GM19395 (cell line): ENCODE measurements around the gene TENM4.
"Not testable (repeated sequence)": the region's sequence is repeated elsewhere in the genome, so short reads cannot be mapped to it uniquely, and the experiment has no call there.

Experiments
- ATAC-seq: cut with Tn5 transposase; IDR thresholded peaks from one replicate; pipeline ENCODE4 v1.9.1; 2021; ENCODE audit warnings: mild to moderate bottlenecking, moderate library complexity; ENCODE audit not compliant: unreplicated experiment

TENM4 gene

DNA sequence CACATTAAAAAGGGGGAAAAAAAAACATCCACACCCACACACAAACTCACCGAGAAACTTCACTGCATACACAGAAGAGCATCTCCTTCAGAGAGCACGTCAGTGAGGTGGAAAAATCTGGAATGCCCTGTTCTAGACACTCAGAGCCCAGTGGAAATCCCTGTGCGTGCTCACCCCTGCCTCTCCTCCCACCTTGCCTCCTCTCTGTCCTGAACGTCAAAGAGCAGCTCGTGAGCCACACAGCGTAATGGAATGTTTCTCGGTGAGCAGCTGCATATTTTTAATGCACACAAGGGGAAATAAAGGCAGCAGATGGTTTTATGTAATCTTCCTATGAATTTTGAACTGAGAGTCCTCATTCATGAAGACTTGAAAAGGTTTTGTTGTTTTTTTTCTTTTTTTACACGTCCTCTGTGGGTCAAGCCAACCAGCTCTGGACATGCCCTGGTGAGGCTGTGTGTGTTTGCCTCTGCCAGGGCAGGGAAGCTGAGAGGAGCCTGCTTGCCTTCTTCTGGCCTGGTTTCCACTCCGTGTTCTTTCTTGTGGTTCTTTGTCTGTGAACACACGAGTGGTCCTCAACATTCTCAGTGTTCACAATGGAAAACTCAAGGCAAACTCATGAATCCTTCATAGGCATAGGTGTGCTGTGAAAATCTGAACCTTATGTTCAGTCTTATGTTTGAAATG is 219.2 kb downstream of the TENM4 start:
- no peak for ATAC-seq

DNA sequence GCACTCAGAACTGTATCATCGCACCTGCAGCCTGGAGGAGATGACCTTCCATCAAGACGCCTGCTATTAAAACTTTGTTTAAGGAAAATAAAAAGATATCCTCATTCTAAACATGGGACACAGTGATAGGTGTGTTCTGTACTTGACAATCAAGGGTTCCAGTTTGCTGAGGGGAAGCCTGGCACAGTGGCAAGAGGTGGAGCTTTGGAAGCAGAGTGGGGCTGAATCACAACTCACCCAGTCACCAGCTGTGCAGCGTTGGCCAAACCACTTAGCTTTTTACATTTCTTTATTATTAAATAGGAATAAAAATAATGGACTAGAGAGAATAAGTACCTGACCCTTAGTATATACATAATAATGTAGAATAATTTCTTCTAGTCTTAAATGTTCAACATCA is 220.7 kb downstream of the TENM4 start:
- ATAC-seq = no peak

DNA sequence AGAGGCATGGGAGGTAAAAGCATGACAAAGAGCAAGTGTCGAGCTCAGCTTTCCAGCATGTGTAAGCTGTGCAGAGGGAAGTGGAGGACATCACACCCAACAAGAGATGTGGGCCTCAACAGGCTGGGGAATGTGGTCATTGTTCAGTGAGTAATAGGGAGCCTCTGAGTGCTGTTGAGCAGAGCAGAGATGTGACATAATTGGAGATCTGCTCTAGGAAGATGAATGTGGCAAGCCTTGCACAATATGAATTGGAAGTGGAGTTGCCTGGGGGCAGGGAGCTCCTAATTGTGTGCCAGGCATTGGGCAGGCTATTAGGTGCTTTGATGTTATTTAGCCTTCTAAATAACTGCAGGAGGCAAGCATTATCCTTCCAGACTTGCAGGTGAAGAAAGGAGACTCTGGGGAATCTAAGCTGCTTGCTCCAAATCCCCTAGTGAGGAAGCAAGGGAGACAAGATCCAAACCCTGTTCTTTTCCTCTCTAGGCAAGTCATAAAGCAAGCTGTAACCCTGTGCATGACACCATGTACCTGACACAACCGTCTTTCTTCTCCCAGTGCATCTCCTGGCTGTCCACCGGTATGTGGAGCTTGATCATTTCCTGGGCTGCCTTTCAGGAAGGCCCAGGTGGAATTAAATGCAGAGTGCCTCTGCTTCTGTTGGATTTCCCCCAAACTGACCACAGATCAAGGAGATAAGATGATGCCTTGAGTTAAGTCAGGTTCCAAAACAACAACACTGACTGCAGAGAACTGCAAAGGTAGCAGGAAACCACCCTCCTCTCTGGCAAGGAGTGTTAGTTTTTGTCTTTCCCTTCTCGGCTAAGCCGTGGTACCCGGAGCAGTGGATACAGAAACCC is 221.4 kb downstream of the TENM4 start:
- ATAC-seq = no peak

DNA sequence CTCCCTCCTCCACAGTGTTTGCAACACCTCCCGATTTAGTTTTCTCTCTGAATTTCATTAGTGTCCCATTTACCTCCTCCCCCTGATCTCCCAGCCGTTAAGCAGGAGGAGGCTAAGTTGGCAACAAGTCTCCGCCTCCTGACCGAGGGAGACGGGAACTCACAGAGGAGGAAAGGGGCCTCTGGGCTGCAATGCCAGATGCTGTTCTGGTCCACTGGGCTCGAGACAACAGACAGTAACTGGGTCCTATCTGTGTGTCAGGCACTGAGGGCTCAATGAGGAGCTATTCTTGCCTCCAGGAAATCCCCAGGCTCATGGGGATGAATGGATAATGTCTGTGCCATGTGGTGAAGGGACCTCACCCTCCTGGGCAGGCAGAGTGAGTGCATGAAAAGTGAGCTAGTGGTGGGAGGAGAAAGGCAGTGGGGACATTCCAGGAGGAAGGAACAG is 228.1 kb downstream of the TENM4 start:
- ATAC-seq = no peak

DNA sequence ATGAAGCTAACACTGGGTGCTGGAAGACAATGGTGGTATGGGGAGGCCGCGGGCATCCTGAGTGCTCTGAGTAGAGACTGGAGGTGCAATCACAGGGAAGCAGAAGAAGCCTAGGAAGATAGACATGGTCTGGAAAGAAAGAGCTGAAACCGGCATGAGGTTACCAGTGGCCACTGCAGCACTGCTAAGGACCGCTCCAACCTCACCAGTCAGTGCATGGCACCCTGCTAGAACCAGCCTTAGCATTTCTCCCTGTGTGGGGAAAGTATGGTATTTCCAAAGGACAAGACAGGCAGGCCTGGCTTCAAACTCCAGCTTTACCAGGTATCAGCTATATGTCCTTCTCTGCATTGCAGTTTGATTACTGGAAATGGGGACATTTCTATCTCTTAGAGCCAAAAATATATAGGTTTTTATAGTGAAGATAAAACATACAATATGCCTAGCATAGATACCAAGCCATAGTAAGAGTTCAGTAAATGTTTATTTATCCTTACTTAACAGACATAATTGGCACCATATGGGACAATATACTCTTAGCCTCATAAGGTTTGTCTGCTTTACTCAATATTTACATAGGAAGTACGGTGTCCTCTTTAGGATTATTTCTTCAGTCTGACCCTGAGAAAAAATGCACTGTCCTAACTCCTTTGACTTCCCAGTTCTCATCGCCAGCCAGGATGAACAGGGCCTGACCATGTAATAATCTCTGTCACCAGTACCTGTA is 231.1 kb downstream of the TENM4 start:
- no peak for ATAC-seq

DNA sequence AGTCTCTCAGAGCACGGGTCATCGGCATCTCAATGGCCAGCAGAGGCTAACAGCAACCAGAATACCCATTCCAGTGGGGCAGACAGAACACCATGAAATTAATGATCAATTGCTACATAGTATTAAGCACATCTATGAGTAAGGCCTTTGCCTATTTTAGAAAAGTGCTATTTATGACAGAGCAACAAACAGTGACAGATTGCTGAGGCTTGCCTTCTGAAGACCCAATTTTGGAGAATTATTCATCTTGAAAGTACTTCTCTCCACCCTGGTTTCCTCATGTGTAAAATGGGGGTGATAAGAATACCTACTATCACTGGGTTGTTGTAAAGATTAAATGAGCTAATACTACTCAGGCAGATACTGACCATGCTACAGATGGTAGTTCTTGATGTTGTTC is 232.7 kb downstream of the TENM4 start:
- no peak for ATAC-seq

DNA sequence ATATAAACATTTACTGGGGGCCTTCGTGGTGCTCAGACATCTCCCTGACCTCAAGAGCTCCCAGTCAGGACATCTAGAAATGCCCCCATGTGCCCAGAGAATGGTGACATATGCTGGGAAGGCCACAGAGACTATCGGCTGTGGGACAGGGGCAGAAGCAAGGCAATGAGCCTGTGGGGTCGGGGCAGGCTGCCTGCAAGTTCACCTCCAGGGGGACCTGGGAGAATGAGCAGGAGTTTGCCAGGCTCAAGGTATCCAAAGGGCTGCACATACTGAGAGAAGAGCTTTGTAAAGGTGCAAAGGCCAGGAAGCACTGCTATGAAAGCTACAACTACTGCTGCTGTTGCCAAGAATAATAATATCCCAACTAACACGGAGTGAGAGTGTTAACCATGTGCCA is 233.9 kb downstream of the TENM4 start:
- no peak for ATAC-seq

DNA sequence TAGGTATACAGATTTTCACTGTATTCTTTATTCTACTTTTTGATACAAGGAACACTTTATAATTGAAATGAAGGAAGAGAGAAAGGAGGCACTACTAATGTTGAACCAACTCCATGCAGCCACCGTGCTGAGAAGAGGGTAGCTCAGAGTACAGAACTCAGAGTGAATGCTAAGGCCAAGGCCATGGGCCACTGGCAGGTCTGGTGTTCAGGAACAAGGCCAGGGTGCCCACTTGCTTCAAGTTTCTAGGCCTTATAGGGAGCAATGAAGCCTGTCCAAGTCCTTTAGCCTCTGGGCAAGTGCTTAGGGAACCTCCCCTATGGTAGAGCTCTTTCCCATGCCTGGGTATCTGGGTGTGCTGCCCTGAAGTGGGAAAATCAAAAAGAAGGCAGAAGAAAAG is 235.0 kb downstream of the TENM4 start:
- ATAC-seq = no peak

DNA sequence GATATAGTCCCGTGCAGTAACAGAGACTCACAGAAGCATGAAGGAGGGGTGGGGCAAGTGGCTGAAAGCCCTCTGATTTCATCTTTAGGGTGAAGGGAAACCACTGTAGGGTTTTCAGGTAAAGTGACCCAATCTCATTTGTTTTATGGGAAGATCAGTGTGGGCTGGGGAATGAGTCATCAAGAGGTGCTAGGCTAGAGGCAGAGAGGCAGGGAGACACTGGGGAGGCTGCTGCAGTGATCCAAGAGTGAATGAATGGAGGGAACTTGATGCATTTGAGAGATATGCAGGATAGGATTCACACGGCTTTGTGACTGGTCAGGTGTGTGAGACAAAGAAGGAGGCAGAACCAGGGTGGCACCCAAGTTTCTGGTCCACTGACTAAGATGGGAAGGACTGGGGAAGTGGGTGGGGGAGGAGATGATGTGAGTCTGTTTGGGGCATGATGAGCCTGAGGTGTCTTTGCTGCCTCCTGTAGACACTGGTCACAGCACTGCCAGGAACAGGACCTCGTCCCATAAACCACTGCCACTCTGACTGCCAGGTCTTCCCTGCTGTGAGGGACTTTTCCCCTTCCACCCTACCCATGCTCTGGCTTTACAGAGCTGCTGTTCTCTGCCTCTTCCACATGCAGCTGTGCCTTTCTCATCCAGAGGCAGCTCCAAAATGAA is 239.0 kb downstream of the TENM4 start:
- ATAC-seq = peak; percentile 60

DNA sequence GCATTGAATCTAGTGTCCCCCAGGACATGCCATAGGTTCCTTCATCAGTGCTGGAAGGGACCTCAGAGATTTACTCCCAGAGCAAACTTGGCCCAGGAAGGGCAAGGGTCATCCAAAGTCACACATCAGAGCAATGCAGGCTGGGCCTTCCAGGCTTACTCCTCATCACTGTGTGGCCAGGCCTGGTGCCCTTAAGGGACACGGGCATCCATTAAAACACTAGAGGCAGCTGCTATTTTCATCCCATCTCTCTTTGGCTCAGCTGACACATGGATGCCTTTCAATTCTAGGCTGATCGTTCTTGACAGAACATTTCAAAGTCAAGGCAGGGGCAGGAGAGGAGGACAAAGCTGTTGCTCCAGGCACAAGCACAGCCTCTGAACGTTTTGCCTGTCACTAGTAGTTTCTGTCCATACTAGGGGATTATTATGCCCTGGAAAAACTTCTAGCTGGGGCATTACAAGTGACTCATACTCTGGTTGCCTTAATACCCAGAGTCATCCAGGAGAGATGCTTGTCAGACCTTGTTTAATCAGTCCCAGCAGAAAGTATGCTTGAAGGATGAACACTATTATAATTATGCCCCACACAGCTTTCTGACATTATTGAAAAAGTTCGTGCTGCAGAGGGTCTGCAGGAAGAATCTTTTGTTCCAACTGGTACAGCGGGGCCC is 240.3 kb downstream of the TENM4 start:
- ATAC-seq = no peak

DNA sequence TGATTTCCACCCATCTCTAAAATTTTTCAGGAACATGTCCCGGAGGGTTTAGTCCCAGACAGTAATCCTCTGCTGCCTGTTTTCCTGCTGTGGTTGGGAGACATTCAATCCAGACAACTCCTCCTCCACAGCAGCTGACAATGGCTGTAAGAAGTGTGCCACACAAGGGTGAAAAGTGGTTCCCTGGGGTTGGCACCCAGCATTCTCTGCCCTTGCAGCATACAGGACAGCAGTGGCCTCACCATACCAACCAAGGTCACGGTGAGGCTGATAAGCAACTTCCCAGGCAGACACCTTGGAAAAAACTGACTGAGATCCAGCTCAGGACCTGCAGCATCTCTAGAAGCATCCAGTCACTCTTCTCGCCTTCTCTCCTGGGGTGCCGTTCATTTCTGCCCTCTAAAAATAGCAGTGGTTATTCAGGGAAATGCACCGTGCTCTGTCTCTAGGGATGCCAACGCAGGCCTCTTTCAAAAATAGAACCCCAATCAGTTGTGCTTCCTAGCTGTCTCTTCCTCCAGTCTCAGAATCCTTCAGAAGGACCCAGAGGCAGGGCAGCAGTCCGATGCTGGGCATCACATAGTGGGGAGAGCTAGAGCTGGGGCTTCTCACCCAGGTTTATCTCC is 241.0 kb downstream of the TENM4 start:
- no peak for ATAC-seq

DNA sequence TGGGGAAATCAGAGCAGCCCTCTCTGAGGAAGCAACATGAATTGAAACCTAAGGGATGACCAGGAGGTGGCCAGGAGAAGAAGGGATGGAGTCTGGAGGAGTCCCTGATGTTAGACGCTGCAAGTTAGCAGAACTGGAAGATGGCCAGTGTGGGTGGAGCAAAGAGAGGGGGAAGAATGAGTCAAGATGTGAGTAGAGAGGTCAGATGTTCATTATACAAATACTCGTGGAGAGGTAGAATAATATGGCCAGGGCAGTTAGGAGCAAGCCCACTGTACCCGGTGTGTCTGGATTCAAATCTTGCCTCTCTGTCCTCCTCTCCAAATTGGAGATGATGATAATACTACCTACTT is 242.0 kb downstream of the TENM4 start:
- no peak for ATAC-seq

DNA sequence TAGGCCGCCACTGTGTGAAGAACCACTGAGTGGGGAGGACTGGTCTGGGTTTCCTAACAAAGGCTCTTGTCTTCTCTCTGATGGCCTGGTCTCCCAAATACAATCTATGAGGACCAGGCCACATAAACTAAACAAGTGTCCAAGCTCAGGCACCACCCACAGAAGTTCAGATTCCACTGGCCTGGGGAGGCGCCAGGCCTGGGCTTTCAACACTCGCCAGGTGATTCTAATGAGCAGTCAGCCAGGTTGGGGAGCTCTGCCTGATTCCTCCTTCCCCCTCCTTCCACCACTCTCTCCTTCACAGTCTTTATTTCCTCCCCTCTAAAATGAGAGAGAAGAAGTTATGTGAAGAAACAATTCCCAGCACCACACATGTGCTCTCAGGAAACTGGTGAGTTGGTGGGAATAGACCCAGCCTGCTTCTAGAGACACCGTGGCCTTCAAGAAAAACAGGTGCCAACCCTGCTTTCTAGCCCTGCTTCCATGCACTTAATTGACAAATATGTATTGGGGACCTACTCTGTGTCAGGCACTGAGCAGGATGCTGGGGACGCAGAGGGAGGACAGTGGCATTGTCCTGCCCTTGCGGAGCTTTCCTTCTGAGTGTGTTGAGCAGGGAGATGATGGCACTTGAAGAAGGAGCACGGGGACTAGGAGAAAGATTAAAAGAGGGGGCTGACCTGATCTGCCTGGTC is 242.5 kb downstream of the TENM4 start:
- ATAC-seq = no peak

DNA sequence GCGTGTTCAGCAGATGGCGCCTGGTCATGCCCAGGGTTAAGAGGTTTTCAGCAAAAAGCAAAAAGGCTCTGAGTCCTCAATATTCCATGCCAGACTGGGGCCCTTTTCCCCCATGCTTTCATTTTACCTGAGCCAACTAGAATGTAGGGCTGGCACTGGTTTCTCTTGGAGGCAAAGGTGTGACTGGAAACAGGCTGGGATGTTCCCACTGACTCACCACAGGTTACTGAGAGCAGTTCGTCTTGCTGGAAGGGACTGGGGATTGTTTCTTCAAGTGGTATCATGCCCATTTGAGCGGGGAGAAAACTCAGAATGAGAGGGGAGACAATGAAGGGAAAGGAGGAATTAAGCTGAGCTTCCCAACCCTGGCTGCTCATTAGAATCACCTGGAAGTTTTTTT is 243.9 kb downstream of the TENM4 start:
- no peak for ATAC-seq

DNA sequence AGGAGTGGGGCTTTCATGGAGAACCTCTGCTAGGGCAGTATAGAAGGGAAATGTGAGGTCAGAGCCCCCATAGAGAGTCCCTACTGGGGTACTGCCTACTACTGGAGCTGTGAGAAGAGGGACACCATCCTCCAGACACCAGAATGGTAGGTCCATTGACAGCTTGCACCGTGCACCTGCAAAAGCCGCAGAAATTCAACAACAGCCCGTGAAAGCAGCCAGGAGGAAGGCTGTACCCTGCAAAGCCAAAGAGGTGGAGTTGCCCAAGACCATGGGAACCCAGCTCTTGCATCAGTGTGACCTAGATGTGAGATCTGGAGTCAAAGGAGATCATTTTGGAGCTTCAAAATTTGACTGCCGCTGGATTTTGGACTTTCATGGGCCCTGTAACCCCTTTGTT is 245.6 kb downstream of the TENM4 start:
- ATAC-seq = no peak

DNA sequence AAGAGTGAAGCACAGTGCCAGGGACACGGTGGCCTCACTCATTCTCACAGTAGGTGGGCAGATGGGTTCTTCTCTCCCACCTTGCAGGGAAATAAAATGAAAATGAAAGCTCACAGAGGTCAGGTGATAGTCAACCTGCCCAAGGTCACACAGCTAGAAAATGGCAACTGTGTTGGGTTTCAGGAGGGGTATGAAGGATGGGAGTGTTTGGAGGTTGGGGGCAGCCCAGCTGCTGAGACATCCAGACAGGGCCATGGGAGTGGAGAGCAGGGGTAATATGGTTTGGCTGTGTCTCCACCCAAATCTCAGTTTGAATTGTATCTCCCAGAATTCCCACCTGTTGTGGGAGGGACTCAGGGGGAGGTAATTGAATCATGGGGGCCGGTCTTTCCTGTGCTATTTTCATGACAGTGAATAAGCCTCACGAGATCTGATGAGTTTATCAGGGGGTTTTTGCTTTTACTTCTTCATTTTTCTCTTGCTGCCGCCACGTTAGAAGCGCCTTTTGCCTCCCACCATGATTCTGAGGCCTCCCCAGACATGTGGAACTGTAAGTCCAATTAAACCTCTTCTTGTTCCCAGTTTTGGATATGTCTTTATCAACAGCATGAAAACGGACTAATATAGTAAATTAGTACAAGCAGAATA is 247.0 kb downstream of the TENM4 start:
- no peak for ATAC-seq

DNA sequence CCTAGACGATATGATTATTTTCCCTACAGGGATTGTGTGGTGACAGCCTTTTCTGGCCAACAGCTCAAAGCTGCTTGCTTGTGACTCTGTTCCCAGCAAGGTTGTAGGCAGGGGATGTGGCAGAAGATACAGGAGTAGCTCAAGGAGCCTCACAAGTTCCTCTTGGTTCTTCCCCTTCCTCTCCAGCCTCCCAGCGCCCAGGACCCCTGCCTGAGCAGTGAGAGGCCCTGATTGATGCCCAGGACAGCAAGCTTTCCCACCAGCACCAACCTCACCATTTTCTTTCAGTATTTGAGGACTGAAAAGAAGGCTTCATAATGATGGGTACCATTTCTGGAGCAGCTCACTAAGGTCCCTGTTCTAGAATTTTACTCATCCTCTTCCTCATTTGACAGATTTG is 248.0 kb downstream of the TENM4 start:
- no peak for ATAC-seq

DNA sequence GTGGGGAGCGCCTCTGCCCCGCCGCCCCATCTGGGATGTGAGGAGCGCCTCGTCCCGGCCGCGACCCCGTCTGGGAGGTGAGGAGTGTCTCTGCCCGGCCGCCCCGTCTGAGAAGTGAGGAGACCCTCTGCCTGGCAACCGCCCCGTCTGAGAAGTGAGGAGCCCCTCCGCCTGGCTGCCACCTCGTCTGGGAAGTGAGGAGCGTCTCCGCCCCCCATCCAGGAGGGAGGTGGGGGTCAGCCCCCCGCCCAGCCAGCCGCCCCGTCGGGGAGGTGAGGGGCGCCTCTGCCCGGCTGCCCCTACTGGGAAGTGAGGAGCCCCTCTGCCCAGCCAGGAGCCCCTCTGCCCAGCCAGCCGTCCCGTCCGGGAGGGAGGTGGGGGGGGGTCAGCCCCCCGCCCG is 249.1 kb downstream of the TENM4 start:
- ATAC-seq = not testable (repeated sequence)

DNA sequence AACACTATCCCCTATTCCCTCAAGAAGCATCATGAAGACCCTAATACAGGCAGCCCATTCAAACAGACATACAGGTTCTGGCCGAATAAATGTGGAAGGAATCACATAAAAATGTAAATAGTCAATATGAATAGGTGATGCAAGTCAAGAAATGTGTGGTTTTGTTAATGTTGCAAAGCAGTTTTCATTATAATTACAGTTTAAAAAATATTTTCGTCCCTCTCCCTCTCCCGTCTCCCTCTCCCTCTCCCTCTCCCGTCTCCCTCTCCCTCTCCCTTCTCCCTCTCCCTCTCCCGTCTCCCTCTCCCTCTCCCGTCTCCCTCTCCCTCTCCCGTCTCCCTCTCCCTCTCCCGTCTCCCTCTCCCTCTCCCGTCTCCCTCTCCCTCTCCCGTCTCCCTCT is 250.3 kb downstream of the TENM4 start:
- ATAC-seq = not testable (repeated sequence)
